Right lobe of liver (tissue), 4 donors: ENCODE results near the gene JMY.

Source experiments
- CTCF ChIP-seq, 4 donors: fragments of 200-600 bp in 3 of 4; fragments of 450-650 bp in 1 of 4; IDR thresholded peaks; one replicate each; pipeline versions ENCODE4 v1.5.1 to v1.8.0; 2016 to 2022; ENCODE audit warnings: antibody characterized with exemption in 4 of 4, mild to moderate bottlenecking in 2 of 4
- POLR2A ChIP-seq: fragments of 450-650 bp; IDR thresholded peaks from one replicate; pipeline ENCODE4 v1.6.1; 2017; ENCODE audit warnings: antibody characterized with exemption, mild to moderate bottlenecking
- donor health status: DM: no; HTN: no; CAD: no.
- donor health status: DM: no; HTN: no; CAD: no.
- donor health status: DM: no; HTN: yes; CAD: no.

DNA sequence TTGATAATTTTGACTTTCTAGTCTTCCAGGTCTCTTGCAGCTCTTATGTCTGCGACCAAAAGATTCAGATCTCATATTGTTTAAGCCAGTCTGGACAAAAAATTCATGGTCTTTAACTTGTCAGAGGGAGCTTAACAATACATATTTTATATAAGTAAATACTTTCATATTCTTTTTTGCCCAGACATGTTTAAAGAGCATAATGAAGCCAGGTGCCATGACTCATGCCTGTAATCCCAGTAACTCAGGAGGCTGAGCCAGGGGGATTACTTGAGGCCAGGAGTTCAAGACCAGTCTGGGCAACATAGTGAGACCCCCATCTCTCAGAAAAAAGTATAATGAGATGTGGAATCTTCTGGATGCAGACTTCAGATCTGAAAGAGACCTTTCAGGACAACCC lies 69.8 kb downstream of the JMY start:
- TF ChIP-seq CTCF (IDR thresholded peaks at IDR 0.05) (no peak), POLR2A (no peak)
